Measurements from ENCODE around the gene MAGI1.

- TF ChIP-seq POLR2A (IDR thresholded peaks at IDR 0.05) (no peak), EP300 (IDR thresholded peaks at IDR 0.05) (no peak), CTCF (IDR thresholded peaks at IDR 0.05) (no peak)
These were observed 503.5 kb downstream of the MAGI1 start for GRCh38 chr3:65535260-65535659.
